Activated effector memory CD4-positive, alpha-beta T cell treated with anti-CD3 and anti-CD28 coated beads, Interleukin-2, amount 50 U/mL, for 16 hours (primary cell): ENCODE results near the gene REXO1.
"Not testable (repeated sequence)": the region's sequence is repeated elsewhere in the genome, so short reads cannot be mapped to it uniquely, and the experiment has no call there.

ENCODE experiments used
- DNase-seq: peaks from one replicate; pipeline ENCODE4 v3.0.0-alpha.2; 2020

REXO1 gene

GRCh38 chr19:1811472-1811894 lies 36.8 kb downstream of the REXO1 start:
- peak; percentile 86 for DNase-seq

DNA sequence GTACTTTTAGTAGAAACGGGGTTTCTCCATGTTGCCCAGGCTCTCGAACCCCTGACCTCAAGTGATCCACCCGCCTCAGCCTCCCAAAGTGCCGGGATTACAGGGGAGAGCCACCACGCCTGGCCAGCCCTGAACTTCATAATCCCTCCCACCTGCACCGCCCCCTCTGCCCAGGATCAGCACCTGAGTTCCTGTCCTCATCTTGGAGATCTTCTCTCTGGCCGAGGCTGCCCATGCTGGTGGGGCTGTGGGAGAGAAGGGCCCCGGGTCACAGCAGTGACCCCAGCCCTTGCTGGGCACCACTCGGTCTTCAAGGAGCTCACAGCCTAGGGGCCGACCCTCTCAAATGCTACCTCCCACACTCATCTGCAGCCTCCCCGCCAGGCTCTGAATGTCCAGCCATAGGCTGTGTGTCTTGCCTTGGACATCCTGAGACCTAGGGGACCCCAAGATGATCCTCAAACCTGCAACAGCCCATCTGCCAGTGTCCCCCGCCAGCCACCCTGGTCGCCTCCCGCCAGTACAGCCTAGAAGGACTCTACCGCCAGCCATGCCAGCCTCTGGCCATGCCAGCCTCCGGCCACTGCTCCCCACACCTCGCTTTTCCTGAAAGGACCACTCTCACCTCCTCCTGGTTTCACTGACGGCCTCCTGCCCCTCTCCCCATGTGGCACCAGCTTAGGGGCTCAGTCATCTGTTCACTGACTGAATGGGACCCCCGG lies 37.7 kb downstream of the REXO1 start:
- no peak for DNase-seq

- DNase-seq: no peak
Measured at GRCh38 chr19:1809678-1810077, 38.6 kb downstream of the REXO1 start.

- DNase-seq: no peak
Measured at GRCh38 chr19:1808395-1808731, 39.9 kb downstream of the REXO1 start.

DNA sequence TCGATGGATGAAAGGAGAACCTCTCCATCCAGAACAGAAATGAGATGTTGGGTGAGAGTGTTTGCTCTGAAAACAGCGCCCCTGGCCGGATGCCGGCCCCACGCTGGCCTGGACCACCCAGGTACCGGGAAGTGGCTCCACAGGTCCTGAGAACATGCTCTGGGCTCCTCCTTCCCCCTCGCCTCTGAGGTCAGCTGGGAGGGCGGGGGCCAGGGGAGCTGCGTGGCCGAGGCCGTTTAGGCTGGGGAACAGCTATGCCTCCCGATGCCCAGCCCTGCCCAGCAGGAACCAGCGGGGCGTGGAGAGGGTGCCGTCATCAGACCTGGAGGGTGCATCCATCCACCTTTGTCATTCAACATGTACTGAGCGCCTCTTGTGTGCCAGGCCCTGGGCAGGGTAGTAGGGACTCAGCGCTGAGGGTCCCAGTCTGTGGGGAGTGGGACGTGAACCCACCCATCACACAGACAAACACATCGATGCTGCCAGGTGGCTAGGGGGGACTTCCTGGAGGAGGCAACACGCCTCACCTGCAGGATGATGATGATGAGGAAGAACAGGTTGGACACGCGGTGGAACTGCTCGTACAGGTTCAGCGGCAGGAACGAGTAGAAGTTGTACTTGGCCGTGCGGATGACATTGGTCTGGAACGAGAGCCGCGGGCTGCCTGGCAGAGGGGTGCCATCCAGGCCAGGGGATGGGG lies 40.4 kb downstream of the REXO1 start:
- peak; percentile 61 for DNase-seq

GRCh38 chr19:1807030-1807694 lies 41.1 kb downstream of the REXO1 start:
- DNase-seq: no peak

DNA sequence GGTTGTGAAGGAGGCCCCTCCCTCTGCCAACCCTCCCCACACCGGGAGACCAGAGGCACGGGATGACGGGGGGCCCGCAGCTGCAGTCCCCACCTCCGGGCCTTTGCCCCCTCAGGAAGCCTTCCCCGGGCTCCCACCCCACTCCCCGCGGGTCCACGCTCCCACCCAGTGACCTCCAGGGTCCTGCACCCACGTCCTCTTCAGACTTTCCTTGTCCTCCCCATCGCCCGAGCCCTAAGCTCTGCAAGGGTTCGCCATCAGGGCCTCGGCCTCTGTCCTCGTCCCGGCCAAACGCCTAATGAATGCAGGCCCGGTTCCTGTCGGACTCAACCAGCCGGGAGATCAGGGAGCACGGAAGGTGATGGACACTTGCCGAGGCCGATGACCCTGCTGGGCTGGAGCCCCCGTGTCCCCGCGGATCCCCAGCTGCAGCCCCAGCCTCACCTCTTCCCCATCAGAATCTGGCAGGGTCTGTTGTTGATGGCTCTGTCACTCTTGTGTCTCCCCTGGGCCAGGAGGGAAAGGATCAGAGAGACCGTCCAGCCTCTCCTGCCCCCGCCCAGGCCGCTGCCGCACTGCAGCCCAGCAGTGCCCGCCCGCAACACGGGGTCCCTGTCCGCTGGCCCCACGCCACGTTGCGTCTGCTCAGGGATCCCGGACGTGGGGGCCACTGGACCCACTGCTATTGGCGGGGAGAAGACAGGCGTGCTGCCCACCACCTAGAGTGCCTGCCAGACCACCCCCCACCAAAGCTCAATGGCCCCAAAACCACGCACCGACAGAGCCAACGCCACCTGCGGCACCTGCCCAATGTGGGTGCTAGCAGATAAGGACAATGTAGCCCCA lies 41.9 kb downstream of the REXO1 start:
- no peak for DNase-seq

DNA sequence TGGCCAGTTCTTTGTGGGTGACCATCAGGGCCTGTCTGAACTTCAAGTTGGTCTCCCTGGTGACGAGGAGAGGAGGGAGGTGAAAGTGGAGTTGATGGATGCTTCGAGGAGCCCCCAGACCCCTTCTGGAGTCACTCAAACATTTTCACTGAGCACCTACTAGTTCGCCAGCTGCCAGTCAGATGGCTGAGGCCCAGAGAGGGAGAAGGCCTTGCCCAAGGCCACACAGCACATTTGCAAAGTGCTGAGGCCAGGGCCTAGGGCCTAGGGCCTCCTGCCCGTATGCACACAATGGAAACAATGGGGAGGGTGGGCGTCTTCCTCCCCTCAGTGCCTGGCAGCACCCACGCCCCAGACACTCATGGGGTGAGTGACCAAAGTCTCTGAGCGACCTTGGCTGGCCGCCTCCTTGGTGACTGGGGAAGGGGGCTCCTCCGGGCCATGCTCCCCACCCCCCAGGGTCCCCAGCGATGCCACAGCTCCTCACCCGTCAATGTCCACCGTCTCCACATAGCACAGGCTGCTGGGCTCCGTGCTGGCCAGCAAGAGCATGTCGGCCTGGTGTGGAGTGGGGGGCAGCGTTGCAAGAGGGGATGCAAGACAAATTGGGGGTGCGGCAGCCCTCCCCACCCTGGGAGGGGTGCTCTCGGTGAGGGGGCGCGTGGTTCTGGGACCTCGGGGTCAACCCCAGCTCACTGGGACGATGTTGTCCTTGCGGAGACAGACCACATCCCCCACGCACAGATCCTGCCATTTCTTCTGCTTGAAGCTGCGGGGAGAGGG lies 42.7 kb downstream of the REXO1 start:
- no peak for DNase-seq

DNA sequence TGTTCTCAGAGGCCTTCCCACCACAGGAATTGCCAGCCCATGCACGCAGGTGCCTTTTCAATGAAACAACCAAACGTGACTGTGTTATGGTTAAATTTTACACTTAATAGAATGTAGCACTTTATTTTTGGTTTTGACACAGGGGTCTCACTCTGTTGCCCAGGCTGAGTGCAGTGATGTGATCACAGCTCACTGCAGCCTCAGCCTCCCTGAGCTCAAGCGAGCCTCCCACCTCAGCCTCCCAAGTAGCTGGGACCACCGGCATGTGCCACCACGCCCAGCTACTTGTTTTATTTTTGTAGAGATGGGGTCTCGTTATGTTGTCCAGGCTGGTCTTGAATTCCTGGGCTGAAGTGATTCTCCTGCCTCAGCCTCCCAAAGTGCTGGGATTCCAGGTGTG lies 43.4 kb downstream of the REXO1 start:
- no peak for DNase-seq

DNA sequence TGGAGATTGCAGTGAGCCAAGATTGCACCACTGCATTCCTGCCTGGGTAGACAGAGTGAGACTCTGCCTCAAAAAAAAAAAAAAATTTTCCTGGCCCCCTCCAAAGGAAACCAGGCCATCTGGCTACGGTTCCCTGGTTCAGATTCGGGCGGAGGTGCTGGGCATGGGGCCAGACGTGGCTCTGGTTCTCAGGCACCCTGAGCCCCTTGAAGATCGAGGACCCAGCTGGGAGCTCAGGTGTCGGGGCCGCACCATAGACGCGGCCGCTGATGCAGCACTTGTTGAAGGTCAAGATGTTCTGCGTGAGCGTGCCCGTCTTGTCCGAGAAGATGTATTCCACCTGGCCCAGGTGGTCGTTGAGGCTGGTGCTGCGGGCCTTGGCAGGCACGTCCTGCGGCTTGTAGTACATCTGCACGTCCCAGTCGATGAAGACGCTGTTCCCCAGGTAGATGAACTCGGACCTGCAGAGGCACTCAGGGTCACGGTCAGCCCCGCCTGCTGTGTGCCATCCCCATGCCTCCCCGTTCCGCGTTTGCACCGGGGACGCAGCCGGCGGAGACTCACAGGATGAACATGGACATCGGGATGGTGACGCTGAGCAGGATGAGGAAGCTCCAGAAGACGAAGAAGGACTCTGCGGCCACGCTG lies 48.5 kb downstream of the REXO1 start:
- DNase-seq: no peak

DNA sequence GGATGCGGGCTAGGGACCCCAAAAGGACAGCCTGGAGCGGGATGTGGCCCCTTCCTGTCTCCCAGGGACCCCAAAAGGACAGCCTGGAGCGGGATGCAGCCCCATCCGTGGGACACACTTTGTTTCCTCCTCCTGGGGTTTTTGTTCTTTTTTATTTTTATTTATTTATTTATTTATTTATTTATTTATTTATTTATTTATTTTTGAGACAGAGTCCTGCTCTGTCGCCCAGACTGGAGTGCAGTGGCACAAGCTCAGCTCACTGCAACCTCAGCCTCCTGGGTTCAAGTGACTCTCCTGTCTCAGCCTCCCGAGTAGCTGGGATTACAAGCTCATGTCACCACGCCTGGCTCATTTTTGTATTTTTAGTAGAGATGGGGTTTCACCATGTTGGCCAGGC lies 51.0 kb downstream of the REXO1 start:
- DNase-seq: not testable (repeated sequence)

DNA sequence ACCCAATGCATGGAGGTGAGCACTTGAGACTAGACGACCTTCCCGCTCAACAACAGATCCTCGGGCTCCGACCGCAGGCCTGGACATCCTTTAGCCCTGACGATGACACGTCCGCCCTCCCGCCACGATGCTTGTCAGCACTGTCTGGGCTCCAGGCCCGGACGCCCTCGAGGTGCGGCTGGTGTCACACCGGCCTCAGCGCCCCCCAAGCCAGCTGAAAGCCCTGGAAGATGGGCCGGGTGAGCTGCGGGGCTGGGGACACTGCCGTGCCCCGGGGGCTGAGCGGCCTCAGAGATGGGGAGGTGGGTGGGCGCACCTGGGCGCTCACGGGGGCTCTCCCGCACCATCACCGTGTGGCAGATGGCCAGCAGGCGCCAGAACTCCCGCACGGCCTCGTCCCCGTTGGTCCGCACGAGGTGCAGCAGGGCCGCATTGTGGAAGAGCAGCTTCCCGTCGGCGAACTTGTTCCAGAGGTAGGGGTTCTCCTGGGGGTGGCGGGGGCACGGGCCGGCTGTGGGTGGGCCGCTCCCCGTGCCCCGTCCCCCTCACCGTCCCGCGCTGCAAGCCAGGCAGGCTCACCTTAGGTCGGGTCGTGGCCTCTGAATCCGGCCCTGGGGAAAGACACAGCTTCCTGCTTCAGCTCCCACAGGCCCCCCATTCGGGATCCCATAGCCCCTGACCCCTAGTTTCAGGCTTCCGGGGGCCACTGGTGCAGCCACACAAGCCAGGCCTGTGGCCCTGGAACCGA lies 51.7 kb downstream of the REXO1 start:
- no peak for DNase-seq

- no peak for DNase-seq
Measured at GRCh38 chr19:1794424-1795172, 53.7 kb downstream of the REXO1 start.

- no peak for DNase-seq
Measured at GRCh38 chr19:1791879-1792278, 56.4 kb downstream of the REXO1 start.

- no peak for DNase-seq
Measured at GRCh38 chr19:1790054-1790792, 58.1 kb downstream of the REXO1 start.

DNA sequence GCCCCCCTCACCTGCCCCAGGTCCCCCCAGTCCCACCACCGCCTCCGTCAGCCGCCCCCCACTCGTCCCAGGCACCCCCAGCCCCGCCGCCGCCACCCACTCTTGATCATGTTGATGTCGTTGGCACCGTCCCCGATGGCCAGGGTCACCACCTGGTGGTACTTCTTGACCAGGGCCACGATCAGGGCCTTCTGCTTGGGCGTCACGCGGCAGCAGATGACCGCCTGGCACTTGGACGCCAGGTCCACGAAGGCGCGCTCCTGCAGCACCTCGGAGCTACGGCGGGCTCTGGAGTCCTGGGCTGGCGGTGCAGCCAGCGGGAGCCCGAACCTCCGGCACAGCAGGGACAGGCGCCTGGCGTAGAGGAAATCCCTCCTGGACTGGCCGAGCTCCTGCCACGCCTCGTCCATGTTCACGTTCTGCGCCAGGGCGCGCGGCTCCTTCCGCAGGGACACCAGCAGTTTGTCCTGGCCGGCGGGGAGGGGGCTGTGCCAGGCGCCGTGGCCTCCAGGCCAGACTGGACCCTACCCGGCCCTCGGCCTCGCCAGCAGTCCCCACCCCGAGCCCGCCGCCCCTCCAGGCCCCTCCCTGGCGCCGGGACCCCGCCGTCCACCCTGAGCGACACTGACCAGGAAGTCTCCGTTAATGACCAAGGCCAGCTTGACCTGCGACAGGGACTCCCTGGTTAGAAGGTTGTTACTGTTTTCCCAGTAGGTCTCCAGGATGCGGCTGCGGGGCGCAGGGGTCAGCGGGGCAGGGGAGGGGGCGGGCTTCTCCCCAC lies 58.8 kb downstream of the REXO1 start:
- no peak for DNase-seq

GRCh38 chr19:1787116-1787515 lies 61.2 kb downstream of the REXO1 start:
- DNase-seq: no peak

GRCh38 chr19:1786668-1787067 lies 61.6 kb downstream of the REXO1 start:
- DNase-seq: no peak

- DNase-seq: no peak
Measured at GRCh38 chr19:1785310-1785709, 63.0 kb downstream of the REXO1 start.
